ENCODE results near the gene RNF168.

Gene RNF168

GRCh38 chr3:196501316-196502044 is 2.1 kb downstream of the RNF168 start:
- no peaks in the 10 kb centered on the region for H3K27me3 ChIP-seq (ENCODE audit: control insufficient read depth in 1 of 2, insufficient read depth in 2 of 2, low read length in 2 of 2)
- H3K4me3 ChIP-seq (ENCODE audit: low read depth in 1 of 2, low read length in 2 of 2) = peak overlapping the region; percentile 90
- H3K27ac ChIP-seq (ENCODE audit: low read depth, low read length) = no peak overlapping the region
- H3K9me3 ChIP-seq (ENCODE audit: control insufficient read depth in 1 of 2, low read length in 2 of 2) = no peaks in the 10 kb centered on the region
- peak overlapping the region; percentile 72 to 98 for H3K9ac ChIP-seq (ENCODE audit: low read depth in 1 of 2, low read length in 2 of 2)
- peaks cover 0 to 10% of the 10 kb centered on the region in 2 donors for H3K36me3 ChIP-seq (ENCODE audit: control insufficient read depth in 1 of 2, insufficient read depth in 2 of 2, low read length in 2 of 2)
- peaks cover 9 to 18% of the 10 kb centered on the region in 2 donors for H3K4me1 ChIP-seq (ENCODE audit: control insufficient read depth in 1 of 2, insufficient read depth in 2 of 2, low read length in 2 of 2)

- Histone ChIP-seq H3K9ac (ENCODE audit: low read depth in 1 of 2, low read length in 2 of 2) (peak overlapping the region in 1 of 2 donors; percentile 49), H3K9me3 (ENCODE audit: control insufficient read depth in 1 of 2, low read length in 2 of 2) (no peaks in the 10 kb centered on the region), H3K27ac (ENCODE audit: low read depth, low read length) (no peak overlapping the region), H3K4me3 (ENCODE audit: low read depth in 1 of 2, low read length in 2 of 2) (peak overlapping the region; percentile 64 to 71), H3K4me1 (ENCODE audit: control insufficient read depth in 1 of 2, insufficient read depth in 2 of 2, low read length in 2 of 2) (peaks cover 9 to 18% of the 10 kb centered on the region in 2 donors), H3K27me3 (ENCODE audit: control insufficient read depth in 1 of 2, insufficient read depth in 2 of 2, low read length in 2 of 2) (no peaks in the 10 kb centered on the region), H3K36me3 (ENCODE audit: control insufficient read depth in 1 of 2, insufficient read depth in 2 of 2, low read length in 2 of 2) (peaks cover 0 to 15% of the 10 kb centered on the region in 2 donors)
Measured at GRCh38 chr3:196499807-196500524, 3.6 kb downstream of the RNF168 start.

- H3K27ac ChIP-seq (ENCODE audit: low read depth, low read length) = no peak overlapping the region
- no peak overlapping the region for H3K4me3 ChIP-seq (ENCODE audit: low read depth in 1 of 2, low read length in 2 of 2)
- peaks cover 9 to 17% of the 10 kb centered on the region in 2 donors for H3K4me1 ChIP-seq (ENCODE audit: control insufficient read depth in 1 of 2, insufficient read depth in 2 of 2, low read length in 2 of 2)
- peaks cover 0 to 15% of the 10 kb centered on the region in 2 donors for H3K36me3 ChIP-seq (ENCODE audit: control insufficient read depth in 1 of 2, insufficient read depth in 2 of 2, low read length in 2 of 2)
- no peaks in the 10 kb centered on the region for H3K9me3 ChIP-seq (ENCODE audit: control insufficient read depth in 1 of 2, low read length in 2 of 2)
- no peaks in the 10 kb centered on the region for H3K27me3 ChIP-seq (ENCODE audit: control insufficient read depth in 1 of 2, insufficient read depth in 2 of 2, low read length in 2 of 2)
- no peak overlapping the region for H3K9ac ChIP-seq (ENCODE audit: low read depth in 1 of 2, low read length in 2 of 2)
Measured at GRCh38 chr3:196499061-196499460, 4.5 kb downstream of the RNF168 start.

GRCh38 chr3:196498297-196498696 is 5.3 kb downstream of the RNF168 start:
- Histone ChIP-seq H3K27me3 (ENCODE audit: control insufficient read depth in 1 of 2, insufficient read depth in 2 of 2, low read length in 2 of 2) (no peaks in the 10 kb centered on the region), H3K9ac (ENCODE audit: low read depth in 1 of 2, low read length in 2 of 2) (no peak overlapping the region), H3K4me3 (ENCODE audit: low read depth in 1 of 2, low read length in 2 of 2) (no peak overlapping the region), H3K36me3 (ENCODE audit: control insufficient read depth in 1 of 2, insufficient read depth in 2 of 2, low read length in 2 of 2) (peaks cover 0 to 15% of the 10 kb centered on the region in 2 donors), H3K27ac (ENCODE audit: low read depth, low read length) (no peak overlapping the region), H3K9me3 (ENCODE audit: control insufficient read depth in 1 of 2, low read length in 2 of 2) (no peaks in the 10 kb centered on the region), H3K4me1 (ENCODE audit: control insufficient read depth in 1 of 2, insufficient read depth in 2 of 2, low read length in 2 of 2) (peaks cover 9 to 14% of the 10 kb centered on the region in 2 donors)

- Histone ChIP-seq H3K9me3 (ENCODE audit: control insufficient read depth in 1 of 2, low read length in 2 of 2) (no peaks in the 10 kb centered on the region), H3K36me3 (ENCODE audit: control insufficient read depth in 1 of 2, insufficient read depth in 2 of 2, low read length in 2 of 2) (peaks cover 0 to 15% of the 10 kb centered on the region in 2 donors), H3K4me3 (ENCODE audit: low read depth in 1 of 2, low read length in 2 of 2) (no peak overlapping the region)
Measured at GRCh38 chr3:196496183-196496582, 7.4 kb downstream of the RNF168 start.

GRCh38 chr3:196493292-196493691 is 10.3 kb downstream of the RNF168 start:
- Histone ChIP-seq H3K36me3 (ENCODE audit: control insufficient read depth in 1 of 2, insufficient read depth in 2 of 2, low read length in 2 of 2) (peaks cover 0 to 8% of the 10 kb centered on the region in 2 donors), H3K4me1 (ENCODE audit: control insufficient read depth in 1 of 2, insufficient read depth in 2 of 2, low read length in 2 of 2) (no peaks in the 10 kb centered on the region), H3K9me3 (ENCODE audit: control insufficient read depth in 1 of 2, low read length in 2 of 2) (no peaks in the 10 kb centered on the region), H3K9ac (ENCODE audit: low read depth in 1 of 2, low read length in 2 of 2) (no peak overlapping the region), H3K27ac (ENCODE audit: low read depth, low read length) (no peak overlapping the region), H3K27me3 (ENCODE audit: control insufficient read depth in 1 of 2, insufficient read depth in 2 of 2, low read length in 2 of 2) (no peaks in the 10 kb centered on the region), H3K4me3 (ENCODE audit: low read depth in 1 of 2, low read length in 2 of 2) (no peak overlapping the region)

More at GRCh38 chr3:196496183-196496582, 7.4 kb downstream of the RNF168 start:
- H3K27me3 ChIP-seq (ENCODE audit: control insufficient read depth in 1 of 2, insufficient read depth in 2 of 2, low read length in 2 of 2) = no peaks in the 10 kb centered on the region
- no peak overlapping the region for H3K27ac ChIP-seq (ENCODE audit: low read depth, low read length)
- H3K9ac ChIP-seq (ENCODE audit: low read depth in 1 of 2, low read length in 2 of 2) = no peak overlapping the region
- peaks cover 9 to 10% of the 10 kb centered on the region in 2 donors for H3K4me1 ChIP-seq (ENCODE audit: control insufficient read depth in 1 of 2, insufficient read depth in 2 of 2, low read length in 2 of 2)

GRCh38 chr3:196492080-196492479 is 11.5 kb downstream of the RNF168 start:
- no peaks in the 10 kb centered on the region for H3K9me3 ChIP-seq (ENCODE audit: control insufficient read depth in 1 of 2, low read length in 2 of 2)

GRCh38 chr3:196489747-196490146 is 13.8 kb downstream of the RNF168 start:
- H3K27me3 ChIP-seq (ENCODE audit: control insufficient read depth in 1 of 2, insufficient read depth in 2 of 2, low read length in 2 of 2) = no peaks in the 10 kb centered on the region
- no peaks in the 10 kb centered on the region for H3K9me3 ChIP-seq (ENCODE audit: control insufficient read depth in 1 of 2, low read length in 2 of 2)
- no peaks in the 10 kb centered on the region for H3K4me1 ChIP-seq (ENCODE audit: control insufficient read depth in 1 of 2, insufficient read depth in 2 of 2, low read length in 2 of 2)
- no peak overlapping the region for H3K9ac ChIP-seq (ENCODE audit: low read depth in 1 of 2, low read length in 2 of 2)
- H3K4me3 ChIP-seq (ENCODE audit: low read depth in 1 of 2, low read length in 2 of 2) = no peak overlapping the region
- no peak overlapping the region for H3K27ac ChIP-seq (ENCODE audit: low read depth, low read length)
- H3K36me3 ChIP-seq (ENCODE audit: control insufficient read depth in 1 of 2, insufficient read depth in 2 of 2, low read length in 2 of 2) = peaks cover 5 to 30% of the 10 kb centered on the region in 2 donors

More at GRCh38 chr3:196492080-196492479, 11.5 kb downstream of the RNF168 start:
- Histone ChIP-seq H3K36me3 (ENCODE audit: control insufficient read depth in 1 of 2, insufficient read depth in 2 of 2, low read length in 2 of 2) (peaks cover 0 to 16% of the 10 kb centered on the region in 2 donors), H3K27ac (ENCODE audit: low read depth, low read length) (no peak overlapping the region), H3K9ac (ENCODE audit: low read depth in 1 of 2, low read length in 2 of 2) (no peak overlapping the region), H3K27me3 (ENCODE audit: control insufficient read depth in 1 of 2, insufficient read depth in 2 of 2, low read length in 2 of 2) (no peaks in the 10 kb centered on the region), H3K4me3 (ENCODE audit: low read depth in 1 of 2, low read length in 2 of 2) (no peak overlapping the region), H3K4me1 (ENCODE audit: control insufficient read depth in 1 of 2, insufficient read depth in 2 of 2, low read length in 2 of 2) (no peaks in the 10 kb centered on the region)

GRCh38 chr3:196486263-196486662 is 17.3 kb downstream of the RNF168 start:
- Histone ChIP-seq H3K4me1 (ENCODE audit: control insufficient read depth in 1 of 2, insufficient read depth in 2 of 2, low read length in 2 of 2) (no peaks in the 10 kb centered on the region), H3K9ac (ENCODE audit: low read depth in 1 of 2, low read length in 2 of 2) (no peak overlapping the region), H3K4me3 (ENCODE audit: low read depth in 1 of 2, low read length in 2 of 2) (no peak overlapping the region), H3K36me3 (ENCODE audit: control insufficient read depth in 1 of 2, insufficient read depth in 2 of 2, low read length in 2 of 2) (peaks cover 13 to 60% of the 10 kb centered on the region in 2 donors), H3K27ac (ENCODE audit: low read depth, low read length) (no peak overlapping the region), H3K27me3 (ENCODE audit: control insufficient read depth in 1 of 2, insufficient read depth in 2 of 2, low read length in 2 of 2) (no peaks in the 10 kb centered on the region), H3K9me3 (ENCODE audit: control insufficient read depth in 1 of 2, low read length in 2 of 2) (no peaks in the 10 kb centered on the region)

GRCh38 chr3:196477678-196478077 is 25.9 kb downstream of the RNF168 start:
- Histone ChIP-seq H3K4me1 (ENCODE audit: control insufficient read depth in 1 of 2, insufficient read depth in 2 of 2, low read length in 2 of 2) (no peaks in the 10 kb centered on the region), H3K27me3 (ENCODE audit: control insufficient read depth in 1 of 2, insufficient read depth in 2 of 2, low read length in 2 of 2) (no peaks in the 10 kb centered on the region), H3K9ac (ENCODE audit: low read depth in 1 of 2, low read length in 2 of 2) (no peak overlapping the region), H3K9me3 (ENCODE audit: control insufficient read depth in 1 of 2, low read length in 2 of 2) (no peaks in the 10 kb centered on the region), H3K27ac (ENCODE audit: low read depth, low read length) (no peak overlapping the region), H3K36me3 (ENCODE audit: control insufficient read depth in 1 of 2, insufficient read depth in 2 of 2, low read length in 2 of 2) (peaks cover 13 to 63% of the 10 kb centered on the region in 2 donors), H3K4me3 (ENCODE audit: low read depth in 1 of 2, low read length in 2 of 2) (no peak overlapping the region)

Measured in duodenal mucosa (tissue), 2 donors.